Measurements from ENCODE around the gene ELL2. TPM values are rescaled to one million over a fixed set of nuclear protein-coding genes. Genes with fewer than 3 reads are reported as not detected.

The ELL2 gene
- total and polyA plus RNA-seq, 2 of the 13 experiments (the other 11 are each of a cell fraction or from before 2014, with no cell fraction given) = 78.9 to 97.1 TPM

DNA sequence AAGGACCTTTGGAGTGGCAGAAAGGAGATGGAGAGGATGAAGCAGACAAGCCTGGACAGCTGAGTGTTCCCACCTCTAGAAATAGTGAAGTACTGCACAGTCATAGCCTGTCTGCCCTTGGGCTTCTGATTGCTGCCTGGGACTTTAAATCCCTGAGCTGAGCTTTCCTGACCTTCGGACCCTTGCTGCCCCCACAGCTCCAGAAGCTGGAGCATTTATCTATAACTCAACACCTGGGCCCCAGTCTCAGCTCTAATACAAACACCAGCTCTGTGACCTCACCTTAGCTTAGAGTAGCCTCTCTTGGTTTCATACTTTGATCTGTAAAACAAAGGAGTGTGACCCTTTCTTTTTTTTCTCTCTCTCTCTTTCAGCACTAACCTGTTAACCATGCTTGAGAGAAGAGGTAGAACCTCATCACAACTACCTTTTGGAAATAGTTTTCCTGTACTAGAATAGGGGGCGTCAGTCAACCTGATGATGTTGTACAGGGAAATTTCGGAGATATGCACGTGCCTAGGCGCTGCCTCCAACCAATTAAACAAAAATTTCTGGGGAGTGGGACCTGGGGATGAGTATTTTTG is 25.4 kb upstream of the ELL2 start (continued):
- no peak for TF ChIP-seq FOXP1 (IDR thresholded peaks at IDR 0.05)
- TF ChIP-seq FOXP1 (CRISPR knock-in tag; IDR thresholded peaks at IDR 0.05) = peak; percentile 95
- TF ChIP-seq, protein P1, sequence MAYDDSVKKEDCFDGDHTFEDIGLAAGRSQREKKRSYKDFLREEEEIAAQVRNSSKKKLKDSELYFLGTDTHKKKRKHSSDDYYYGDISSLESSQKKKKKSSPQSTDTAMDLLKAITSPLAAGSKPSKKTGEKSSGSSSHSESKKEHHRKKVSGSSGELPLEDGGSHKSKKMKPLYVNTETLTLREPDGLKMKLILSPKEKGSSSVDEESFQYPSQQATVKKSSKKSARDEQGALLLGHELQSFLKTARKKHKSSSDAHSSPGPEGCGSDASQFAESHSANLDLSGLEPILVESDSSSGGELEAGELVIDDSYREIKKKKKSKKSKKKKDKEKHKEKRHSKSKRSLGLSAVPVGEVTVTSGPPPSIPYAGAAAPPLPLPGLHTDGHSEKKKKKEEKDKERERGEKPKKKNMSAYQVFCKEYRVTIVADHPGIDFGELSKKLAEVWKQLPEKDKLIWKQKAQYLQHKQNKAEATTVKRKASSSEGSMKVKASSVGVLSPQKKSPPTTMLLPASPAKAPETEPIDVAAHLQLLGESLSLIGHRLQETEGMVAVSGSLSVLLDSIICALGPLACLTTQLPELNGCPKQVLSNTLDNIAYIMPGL (CRISPR knock-in tag; IDR thresholded peaks at IDR 0.05; ENCODE audit: borderline replicate concordance in 1 of 2, low read depth in 1 of 2) = peak in 1 of 2 experiments; percentile 40; a peak in 1 of 4 replicates
- peak; percentile 57 for TF ChIP-seq STAG1 (CRISPR knock-in tag; IDR thresholded peaks at IDR 0.05)
- TF ChIP-seq ZNF713 (CRISPR knock-in tag; IDR thresholded peaks at IDR 0.05) = no peak
- no peak for TF ChIP-seq HOXA9 (CRISPR knock-in tag; IDR thresholded peaks at IDR 0.05; ENCODE audit: borderline replicate concordance)
- TF ChIP-seq, protein P2, sequence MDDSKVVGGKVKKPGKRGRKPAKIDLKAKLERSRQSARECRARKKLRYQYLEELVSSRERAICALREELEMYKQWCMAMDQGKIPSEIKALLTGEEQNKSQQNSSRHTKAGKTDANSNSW (CRISPR knock-in tag; IDR thresholded peaks at IDR 0.05; ENCODE audit: borderline replicate concordance) = no peak
- TF ChIP-seq ZNF12 (CRISPR knock-in tag; IDR thresholded peaks at IDR 0.05) = 0 out of 2 replicates have a peak, but pooled peaks have one; percentile 52
- TF ChIP-seq SOX6 (IDR thresholded peaks at IDR 0.05) = no peak
- peak; percentile 100 for TF ChIP-seq SOX6 (CRISPR knock-in tag; IDR thresholded peaks at IDR 0.05)
- no peak for TF ChIP-seq ZNF672 (CRISPR knock-in tag; IDR thresholded peaks at IDR 0.05)
- TF ChIP-seq, protein P3, sequence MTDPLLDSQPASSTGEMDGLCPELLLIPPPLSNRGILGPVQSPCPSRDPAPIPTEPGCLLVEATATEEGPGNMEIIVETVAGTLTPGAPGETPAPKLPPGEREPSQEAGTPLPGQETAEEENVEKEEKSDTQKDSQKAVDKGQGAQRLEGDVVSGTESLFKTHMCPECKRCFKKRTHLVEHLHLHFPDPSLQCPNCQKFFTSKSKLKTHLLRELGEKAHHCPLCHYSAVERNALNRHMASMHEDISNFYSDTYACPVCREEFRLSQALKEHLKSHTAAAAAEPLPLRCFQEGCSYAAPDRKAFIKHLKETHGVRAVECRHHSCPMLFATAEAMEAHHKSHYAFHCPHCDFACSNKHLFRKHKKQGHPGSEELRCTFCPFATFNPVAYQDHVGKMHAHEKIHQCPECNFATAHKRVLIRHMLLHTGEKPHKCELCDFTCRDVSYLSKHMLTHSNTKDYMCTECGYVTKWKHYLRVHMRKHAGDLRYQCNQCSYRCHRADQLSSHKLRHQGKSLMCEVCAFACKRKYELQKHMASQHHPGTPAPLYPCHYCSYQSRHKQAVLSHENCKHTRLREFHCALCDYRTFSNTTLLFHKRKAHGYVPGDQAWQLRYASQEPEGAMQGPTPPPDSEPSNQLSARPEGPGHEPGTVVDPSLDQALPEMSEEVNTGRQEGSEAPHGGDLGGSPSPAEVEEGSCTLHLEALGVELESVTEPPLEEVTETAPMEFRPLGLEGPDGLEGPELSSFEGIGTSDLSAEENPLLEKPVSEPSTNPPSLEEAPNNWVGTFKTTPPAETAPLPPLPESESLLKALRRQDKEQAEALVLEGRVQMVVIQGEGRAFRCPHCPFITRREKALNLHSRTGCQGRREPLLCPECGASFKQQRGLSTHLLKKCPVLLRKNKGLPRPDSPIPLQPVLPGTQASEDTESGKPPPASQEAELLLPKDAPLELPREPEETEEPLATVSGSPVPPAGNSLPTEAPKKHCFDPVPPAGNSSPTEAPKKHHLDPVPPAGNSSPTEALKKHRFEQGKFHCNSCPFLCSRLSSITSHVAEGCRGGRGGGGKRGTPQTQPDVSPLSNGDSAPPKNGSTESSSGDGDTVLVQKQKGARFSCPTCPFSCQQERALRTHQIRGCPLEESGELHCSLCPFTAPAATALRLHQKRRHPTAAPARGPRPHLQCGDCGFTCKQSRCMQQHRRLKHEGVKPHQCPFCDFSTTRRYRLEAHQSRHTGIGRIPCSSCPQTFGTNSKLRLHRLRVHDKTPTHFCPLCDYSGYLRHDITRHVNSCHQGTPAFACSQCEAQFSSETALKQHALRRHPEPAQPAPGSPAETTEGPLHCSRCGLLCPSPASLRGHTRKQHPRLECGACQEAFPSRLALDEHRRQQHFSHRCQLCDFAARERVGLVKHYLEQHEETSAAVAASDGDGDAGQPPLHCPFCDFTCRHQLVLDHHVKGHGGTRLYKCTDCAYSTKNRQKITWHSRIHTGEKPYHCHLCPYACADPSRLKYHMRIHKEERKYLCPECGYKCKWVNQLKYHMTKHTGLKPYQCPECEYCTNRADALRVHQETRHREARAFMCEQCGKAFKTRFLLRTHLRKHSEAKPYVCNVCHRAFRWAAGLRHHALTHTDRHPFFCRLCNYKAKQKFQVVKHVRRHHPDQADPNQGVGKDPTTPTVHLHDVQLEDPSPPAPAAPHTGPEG (CRISPR knock-in tag; IDR thresholded peaks at IDR 0.05) = no peak
- TF ChIP-seq RFX3 (CRISPR knock-in tag; IDR thresholded peaks at IDR 0.05) = peak; percentile 38; the same call in 1 of the 2 replicates
- TF ChIP-seq KLF16 (CRISPR knock-in tag; IDR thresholded peaks at IDR 0.05) = peak in 1 of 2 experiments; percentile 89; a peak in 2 of 4 replicates
- peak; percentile 92 for TF ChIP-seq TARDBP (CRISPR knock-in tag; IDR thresholded peaks at IDR 0.05)
- TF ChIP-seq ZNF841 (CRISPR knock-in tag; IDR thresholded peaks at IDR 0.05; ENCODE audit: borderline replicate concordance) = no peak
- TF ChIP-seq, protein P4, sequence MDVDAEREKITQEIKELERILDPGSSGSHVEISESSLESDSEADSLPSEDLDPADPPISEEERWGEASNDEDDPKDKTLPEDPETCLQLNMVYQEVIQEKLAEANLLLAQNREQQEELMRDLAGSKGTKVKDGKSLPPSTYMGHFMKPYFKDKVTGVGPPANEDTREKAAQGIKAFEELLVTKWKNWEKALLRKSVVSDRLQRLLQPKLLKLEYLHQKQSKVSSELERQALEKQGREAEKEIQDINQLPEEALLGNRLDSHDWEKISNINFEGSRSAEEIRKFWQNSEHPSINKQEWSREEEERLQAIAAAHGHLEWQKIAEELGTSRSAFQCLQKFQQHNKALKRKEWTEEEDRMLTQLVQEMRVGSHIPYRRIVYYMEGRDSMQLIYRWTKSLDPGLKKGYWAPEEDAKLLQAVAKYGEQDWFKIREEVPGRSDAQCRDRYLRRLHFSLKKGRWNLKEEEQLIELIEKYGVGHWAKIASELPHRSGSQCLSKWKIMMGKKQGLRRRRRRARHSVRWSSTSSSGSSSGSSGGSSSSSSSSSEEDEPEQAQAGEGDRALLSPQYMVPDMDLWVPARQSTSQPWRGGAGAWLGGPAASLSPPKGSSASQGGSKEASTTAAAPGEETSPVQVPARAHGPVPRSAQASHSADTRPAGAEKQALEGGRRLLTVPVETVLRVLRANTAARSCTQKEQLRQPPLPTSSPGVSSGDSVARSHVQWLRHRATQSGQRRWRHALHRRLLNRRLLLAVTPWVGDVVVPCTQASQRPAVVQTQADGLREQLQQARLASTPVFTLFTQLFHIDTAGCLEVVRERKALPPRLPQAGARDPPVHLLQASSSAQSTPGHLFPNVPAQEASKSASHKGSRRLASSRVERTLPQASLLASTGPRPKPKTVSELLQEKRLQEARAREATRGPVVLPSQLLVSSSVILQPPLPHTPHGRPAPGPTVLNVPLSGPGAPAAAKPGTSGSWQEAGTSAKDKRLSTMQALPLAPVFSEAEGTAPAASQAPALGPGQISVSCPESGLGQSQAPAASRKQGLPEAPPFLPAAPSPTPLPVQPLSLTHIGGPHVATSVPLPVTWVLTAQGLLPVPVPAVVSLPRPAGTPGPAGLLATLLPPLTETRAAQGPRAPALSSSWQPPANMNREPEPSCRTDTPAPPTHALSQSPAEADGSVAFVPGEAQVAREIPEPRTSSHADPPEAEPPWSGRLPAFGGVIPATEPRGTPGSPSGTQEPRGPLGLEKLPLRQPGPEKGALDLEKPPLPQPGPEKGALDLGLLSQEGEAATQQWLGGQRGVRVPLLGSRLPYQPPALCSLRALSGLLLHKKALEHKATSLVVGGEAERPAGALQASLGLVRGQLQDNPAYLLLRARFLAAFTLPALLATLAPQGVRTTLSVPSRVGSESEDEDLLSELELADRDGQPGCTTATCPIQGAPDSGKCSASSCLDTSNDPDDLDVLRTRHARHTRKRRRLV (CRISPR knock-in tag; IDR thresholded peaks at IDR 0.05) = no peak
- TF ChIP-seq PHB2 (IDR thresholded peaks at IDR 0.05; ENCODE audit: partially characterized antibody) = no peak

Measured in HepG2 (cell line).